GM19239 (cell line): ENCODE data around the gene HIGD2A.

Experiments used
- DNase-seq: peaks from one replicate; pipeline ENCODE4 v3.0.0; 2011; ENCODE audit warnings: low spot score; ENCODE audit not compliant: insufficient read length
- FAIRE-seq: peaks from 2 replicates; lab custom pipeline; 2011; peaks lifted over from hg19 to GRCh38; lab: Jason Lieb, UNC

HIGD2A gene

GRCh38 chr5:176413709-176414191 is 25.2 kb downstream of the HIGD2A start:
- DNase-seq (no peak), FAIRE-seq (no peak)

- no peak for DNase-seq
- no peak for FAIRE-seq
Observed at GRCh38 chr5:176414704-176415103, 26.2 kb downstream of the HIGD2A start.

GRCh38 chr5:176415240-176415951 is 26.8 kb downstream of the HIGD2A start:
- no peak for FAIRE-seq
- no peak for DNase-seq

- FAIRE-seq (peak; percentile 57), DNase-seq (peak; percentile 89)
Observed at GRCh38 chr5:176415952-176416924, 27.7 kb downstream of the HIGD2A start, which contains the start of gene CLTB. TSS of gene CLTB (minus strand) at chr5:176416539. CDS start at chr5:176416363, 176 bp downstream.

- DNase-seq (no peak), FAIRE-seq (no peak)
Observed at GRCh38 chr5:176416965-176417364, 28.4 kb downstream of the HIGD2A start.

GRCh38 chr5:176418251-176418650 is 29.7 kb downstream of the HIGD2A start:
- FAIRE-seq (no peak), DNase-seq (no peak)

GRCh38 chr5:176420086-176420485 is 31.5 kb downstream of the HIGD2A start:
- FAIRE-seq (no peak), DNase-seq (no peak)

- no peak for FAIRE-seq
- no peak for DNase-seq
Observed at GRCh38 chr5:176420972-176421544, 32.5 kb downstream of the HIGD2A start.

GRCh38 chr5:176424181-176424580 is 35.6 kb downstream of the HIGD2A start:
- DNase-seq = no peak
- FAIRE-seq = no peak

- FAIRE-seq = no peak
Observed at GRCh38 chr5:176425138-176425537, 36.6 kb downstream of the HIGD2A start.

GRCh38 chr5:176425791-176426190 is 37.2 kb downstream of the HIGD2A start:
- DNase-seq (no peak), FAIRE-seq (no peak)

More at GRCh38 chr5:176425138-176425537, 36.6 kb downstream of the HIGD2A start:
- DNase-seq = no peak

GRCh38 chr5:176426876-176427275 is 38.3 kb downstream of the HIGD2A start:
- FAIRE-seq (no peak), DNase-seq (no peak)

- no peak for FAIRE-seq
- DNase-seq = no peak
Observed at GRCh38 chr5:176427971-176428370, 39.4 kb downstream of the HIGD2A start.

GRCh38 chr5:176429972-176430371 is 41.4 kb downstream of the HIGD2A start:
- FAIRE-seq = no peak

GRCh38 chr5:176432707-176433106 is 44.2 kb downstream of the HIGD2A start:
- no peak for DNase-seq
- FAIRE-seq = no peak

More at GRCh38 chr5:176429972-176430371, 41.4 kb downstream of the HIGD2A start:
- DNase-seq = no peak

GRCh38 chr5:176436656-176437055 is 48.1 kb downstream of the HIGD2A start:
- no peak for DNase-seq

GRCh38 chr5:176438959-176439757 is 50.6 kb downstream of the HIGD2A start:
- FAIRE-seq (no peak), DNase-seq (no peak)

More at GRCh38 chr5:176436656-176437055, 48.1 kb downstream of the HIGD2A start:
- peak; percentile 14 for FAIRE-seq
